Measurements from ENCODE around the gene TAOK3.

DNA sequence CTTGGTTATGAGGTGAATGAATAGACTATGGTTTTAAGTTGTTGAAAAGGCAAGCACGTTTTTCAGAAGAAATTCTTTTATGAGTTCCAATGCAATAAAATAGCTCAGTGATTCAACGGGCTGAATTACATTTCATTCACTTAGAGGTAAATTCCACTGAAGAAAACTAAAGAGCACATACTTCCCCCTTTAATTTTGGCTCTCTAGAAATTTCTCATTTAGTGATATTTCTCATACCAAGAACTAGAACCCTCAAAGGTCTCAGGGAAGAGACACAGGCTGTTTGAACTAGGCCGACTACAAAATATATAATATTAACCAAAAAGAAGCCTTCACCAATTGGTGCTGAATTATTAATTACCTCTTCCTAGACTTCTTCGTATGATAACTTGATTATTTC lies 68.6 kb downstream of the TAOK3 start:
- TF ChIP-seq, protein P1, sequence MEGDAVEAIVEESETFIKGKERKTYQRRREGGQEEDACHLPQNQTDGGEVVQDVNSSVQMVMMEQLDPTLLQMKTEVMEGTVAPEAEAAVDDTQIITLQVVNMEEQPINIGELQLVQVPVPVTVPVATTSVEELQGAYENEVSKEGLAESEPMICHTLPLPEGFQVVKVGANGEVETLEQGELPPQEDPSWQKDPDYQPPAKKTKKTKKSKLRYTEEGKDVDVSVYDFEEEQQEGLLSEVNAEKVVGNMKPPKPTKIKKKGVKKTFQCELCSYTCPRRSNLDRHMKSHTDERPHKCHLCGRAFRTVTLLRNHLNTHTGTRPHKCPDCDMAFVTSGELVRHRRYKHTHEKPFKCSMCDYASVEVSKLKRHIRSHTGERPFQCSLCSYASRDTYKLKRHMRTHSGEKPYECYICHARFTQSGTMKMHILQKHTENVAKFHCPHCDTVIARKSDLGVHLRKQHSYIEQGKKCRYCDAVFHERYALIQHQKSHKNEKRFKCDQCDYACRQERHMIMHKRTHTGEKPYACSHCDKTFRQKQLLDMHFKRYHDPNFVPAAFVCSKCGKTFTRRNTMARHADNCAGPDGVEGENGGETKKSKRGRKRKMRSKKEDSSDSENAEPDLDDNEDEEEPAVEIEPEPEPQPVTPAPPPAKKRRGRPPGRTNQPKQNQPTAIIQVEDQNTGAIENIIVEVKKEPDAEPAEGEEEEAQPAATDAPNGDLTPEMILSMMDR (IDR thresholded peaks at IDR 0.05) = no peak
- TF ChIP-seq EP300 (IDR thresholded peaks at IDR 0.05) = no peak
- no peak for TF ChIP-seq POLR2AphosphoS5 (IDR thresholded peaks at IDR 0.05)
- no peak for TF ChIP-seq POLR2A (IDR thresholded peaks at IDR 0.05)

All from suprapubic skin (tissue), 4 donors.